Stimulated activated CD4-positive, alpha-beta T cell treated with anti-CD3 and anti-CD28 coated beads, Interleukin-1b, Interleukin-23, amount 100 ng/mL, for 24 hours (primary cell): ENCODE data around the gene PACS2.

ENCODE experiments used
- DNase-seq, 4 experiments: peaks; one replicate each; pipeline ENCODE4 v3.0.0-alpha.2; 2020; ENCODE audit warnings: low read depth in 4 of 4, low spot score in 1 of 4

PACS2 gene

DNA sequence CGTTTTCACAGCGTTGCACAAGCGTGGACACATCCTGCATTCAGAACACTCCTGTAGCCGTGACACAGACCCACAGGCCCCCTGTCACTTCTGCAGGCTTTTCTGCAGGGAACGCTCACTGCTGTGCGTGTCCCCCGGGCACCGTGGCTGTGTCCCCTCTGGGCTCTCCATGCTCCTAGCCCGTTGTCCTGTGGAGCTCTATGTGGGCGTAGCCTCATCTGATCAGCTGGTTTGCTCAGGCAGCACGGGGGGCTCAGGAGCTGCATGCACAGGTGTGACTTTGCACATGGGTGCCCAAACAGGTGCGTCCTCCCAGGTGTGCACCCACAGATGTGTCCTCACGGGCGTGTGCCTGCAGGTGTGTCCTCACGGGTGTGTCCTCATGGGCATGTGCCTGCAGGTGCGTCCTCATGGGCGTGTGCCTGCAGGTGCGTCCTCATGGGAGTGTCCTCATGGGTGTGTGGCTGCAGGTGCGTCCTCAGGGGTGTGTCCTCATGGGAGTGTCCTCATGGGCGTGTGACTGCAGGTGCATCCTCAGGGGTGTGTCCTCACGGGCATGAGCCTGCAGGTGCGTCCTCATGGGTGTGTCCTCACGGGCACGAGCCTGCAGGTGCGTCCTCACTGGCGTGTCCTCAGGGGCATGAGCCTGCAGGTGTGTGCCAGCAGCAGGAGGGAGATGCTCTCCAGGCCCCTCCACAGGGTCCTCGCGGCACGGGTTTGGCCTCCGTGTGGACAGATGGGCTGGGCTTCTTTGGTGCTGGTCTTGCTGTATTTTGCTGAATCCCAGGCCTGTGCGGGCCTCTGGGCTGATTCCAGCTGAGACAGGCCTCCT lies 122.6 kb downstream of the PACS2 start:
- DNase-seq: no peak

- no peak for DNase-seq
Measured at GRCh38 chr14:105437723-105438500, 123.4 kb downstream of the PACS2 start.

GRCh38 chr14:105439179-105439578 lies 124.6 kb downstream of the PACS2 start:
- DNase-seq: no peak

DNA sequence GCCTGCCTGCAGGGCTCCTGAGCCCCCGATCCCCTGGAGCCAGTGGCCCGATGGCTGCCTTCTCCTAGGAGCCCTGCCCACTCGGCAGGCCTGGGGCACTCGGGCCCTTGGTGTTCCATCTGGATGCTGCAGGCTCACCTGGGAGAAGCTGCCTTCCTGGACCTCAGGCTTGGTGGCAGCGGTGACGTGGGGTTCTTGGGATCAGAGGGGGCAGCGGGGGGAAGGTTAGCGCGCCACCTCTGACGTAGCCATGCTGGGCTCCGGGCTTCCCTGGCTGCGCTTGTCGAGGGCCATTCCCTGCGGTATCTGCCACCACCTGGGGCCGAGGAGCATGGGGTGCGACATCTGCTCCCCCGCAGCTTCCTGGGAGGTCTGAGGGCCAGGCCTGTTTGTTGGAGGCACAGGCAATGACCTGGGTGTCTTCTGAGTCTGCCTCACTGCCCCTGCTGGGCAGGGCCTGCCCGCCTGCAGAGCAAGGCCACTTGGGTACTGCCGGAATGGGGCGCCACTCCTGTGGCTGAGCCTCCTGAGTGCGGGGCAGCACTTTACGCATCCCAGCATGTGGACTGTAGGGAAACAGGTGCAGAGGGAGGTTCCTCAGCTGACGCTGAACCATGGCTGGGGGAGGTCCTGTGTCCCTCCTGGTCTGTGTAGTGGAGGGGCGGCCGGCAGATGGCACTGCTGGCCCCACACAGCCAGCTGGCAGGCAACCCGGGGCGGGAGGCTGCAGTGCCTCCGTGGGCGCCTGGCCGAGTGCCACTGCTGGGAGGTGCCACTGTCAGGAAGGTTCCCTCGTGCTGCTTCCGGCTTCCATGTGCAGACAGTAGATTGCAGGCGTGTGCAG lies 125.4 kb downstream of the PACS2 start:
- no peak for DNase-seq

DNA sequence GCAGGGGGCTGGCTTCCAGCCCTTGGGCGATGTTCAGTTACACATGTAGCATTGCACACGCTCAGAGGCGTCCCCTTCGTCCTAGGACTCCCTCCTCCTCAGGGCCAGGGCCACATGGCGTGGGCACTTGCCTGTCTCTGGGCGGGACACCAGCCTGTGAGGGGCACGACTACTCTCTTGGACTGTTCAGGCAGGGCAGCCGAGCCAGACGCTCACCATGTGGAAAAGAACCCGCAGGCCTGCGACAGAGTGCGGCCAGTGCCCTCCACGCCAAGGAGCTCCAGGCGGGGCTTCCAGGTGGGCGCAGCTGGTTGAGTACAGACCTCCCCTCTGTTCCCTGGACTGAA lies 126.0 kb downstream of the PACS2 start:
- DNase-seq: no peak

DNA sequence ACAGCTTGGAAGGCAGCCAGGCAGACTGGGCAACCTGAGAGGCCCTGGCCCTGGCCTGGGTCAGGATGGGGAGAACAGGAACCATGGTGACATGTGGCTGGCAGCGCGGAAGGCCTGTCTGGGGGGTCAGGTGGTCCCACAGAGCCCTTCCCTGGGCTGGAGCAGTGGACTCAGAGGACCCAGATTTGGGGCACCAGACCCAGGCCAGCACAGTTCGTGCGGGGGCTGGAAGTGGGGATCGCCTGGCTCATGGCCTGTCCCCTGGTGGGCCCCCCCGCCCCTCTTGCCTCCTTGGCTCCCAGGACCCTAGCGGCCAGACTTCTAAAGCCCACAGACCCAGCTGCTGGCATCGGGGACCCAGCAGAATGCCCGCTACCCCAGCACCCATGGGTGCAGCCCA lies 126.4 kb downstream of the PACS2 start:
- DNase-seq: no peak

DNA sequence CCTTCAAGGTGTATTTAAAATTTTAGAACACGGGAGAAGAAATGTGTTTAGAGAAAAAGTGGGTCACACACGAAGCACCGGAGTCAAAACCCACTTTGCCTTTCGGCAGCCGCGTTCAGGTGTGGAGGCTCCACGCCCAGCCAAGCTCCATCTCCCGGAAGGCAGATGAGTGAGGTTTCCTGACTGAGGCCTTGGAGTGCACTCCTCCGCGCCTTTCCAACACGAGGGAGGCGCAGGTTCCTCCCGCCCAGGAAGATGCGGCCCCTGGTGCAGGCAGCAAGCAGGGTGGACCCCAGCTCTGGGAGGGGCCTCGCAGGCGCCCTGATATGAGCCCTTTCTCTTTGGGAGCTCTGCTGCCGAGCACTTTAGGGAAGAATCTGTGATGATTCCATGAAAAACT lies 127.6 kb downstream of the PACS2 start:
- no peak for DNase-seq

DNA sequence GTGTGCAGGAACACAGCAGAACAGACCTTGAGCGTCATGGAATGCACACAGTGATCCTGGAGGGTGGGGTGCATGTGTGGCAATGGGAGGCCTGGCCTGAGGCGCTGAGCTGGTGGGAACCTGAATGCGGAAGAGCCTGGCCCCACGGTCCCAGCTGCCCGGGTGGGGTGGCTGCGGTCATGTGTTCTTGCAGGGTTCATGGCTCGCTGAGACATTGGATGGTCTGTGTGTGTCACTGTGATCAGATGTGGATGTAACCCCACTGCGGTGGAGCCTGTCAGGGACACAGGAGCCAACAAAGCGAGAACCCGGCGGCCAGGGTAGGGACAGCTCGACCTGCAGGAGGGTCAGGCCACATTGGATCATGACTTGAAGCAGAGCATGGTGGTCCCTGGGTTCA lies 128.3 kb downstream of the PACS2 start:
- DNase-seq: no peak

GRCh38 chr14:105444859-105445258 lies 130.3 kb downstream of the PACS2 start:
- no peak for DNase-seq

DNA sequence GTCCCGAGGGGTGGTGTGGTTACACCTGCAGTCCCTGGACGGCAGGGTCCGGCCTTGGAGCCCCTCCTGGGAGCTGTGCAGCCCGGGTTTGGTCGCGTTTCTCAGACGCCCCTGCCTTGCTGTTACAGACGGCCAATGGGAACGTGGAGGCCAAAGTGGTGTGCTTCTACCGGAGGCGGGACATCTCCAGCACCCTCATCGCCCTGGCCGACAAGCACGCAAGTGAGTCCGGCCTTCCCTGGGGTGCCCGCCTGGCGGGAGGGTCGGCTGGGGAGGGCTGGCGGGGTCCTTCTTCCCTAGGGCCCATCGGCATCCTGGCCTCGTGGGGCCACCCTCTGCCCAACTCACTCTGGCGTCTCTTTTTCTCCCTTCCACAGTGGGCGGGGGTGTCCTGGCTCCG lies 130.7 kb downstream of the PACS2 start:
- no peak for DNase-seq

- DNase-seq: no peak
Measured at GRCh38 chr14:105445901-105446845, 131.6 kb downstream of the PACS2 start.

- DNase-seq: no peak
Measured at GRCh38 chr14:105446971-105447370, 132.4 kb downstream of the PACS2 start.
